Upper lobe of left lung (tissue), 6 donors: ENCODE measurements around the gene SIX4. TPM values are rescaled to one million over a fixed set of nuclear protein-coding genes. Genes with fewer than 3 reads are reported as not detected.

Experiments
- ATAC-seq, 2 donors: fragments of 200-7000 bp; cut with Tn5 transposase; one replicate each; pipeline ENCODE4 v1.9.1; 2022; ENCODE audit warnings: mild to moderate bottlenecking in 2 of 2, moderate library complexity in 2 of 2; ENCODE audit not compliant: low FRiP score in 2 of 2
- DNase-seq, 2 donors: peaks; one replicate each; pipeline ENCODE4 v3.0.0-alpha.2; 2019 to 2020
- H3K27ac ChIP-seq, 4 donors: fragments of 200-600 bp; sonication (generic); one replicate each; pipeline ENCODE4 v1.5.1; 2016 to 2019
- H3K27me3 ChIP-seq, 4 donors: fragments of 200-600 bp; sonication (generic); one replicate each; pipeline ENCODE4 v1.5.1; 2017 to 2019
- H3K36me3 ChIP-seq, 4 donors: fragments of 200-600 bp; sonication (generic); one replicate each; pipeline ENCODE4 v1.5.1; 2016 to 2019
- H3K4me1 ChIP-seq, 4 donors: fragments of 200-600 bp; sonication (generic); one replicate each; pipeline ENCODE4 v1.5.1; 2018 to 2019
- H3K4me3 ChIP-seq, 4 donors: fragments of 200-600 bp; sonication (generic); one replicate each; pipeline ENCODE4 v1.5.1; 2017 to 2019; ENCODE audit warnings: mild to moderate bottlenecking in 2 of 4, moderate library complexity in 1 of 4
- H3K9me3 ChIP-seq, 4 donors: fragments of 200-600 bp; sonication (generic); one replicate each; pipeline ENCODE4 v1.5.1; 2018 to 2019
- CTCF ChIP-seq, 6 experiments: fragments of 450-650 bp in 4 of 6; fragments of 200-600 bp in 2 of 6; sonication (generic) in 2 of 6; IDR thresholded peaks; one replicate each; pipeline ENCODE4 v1.5.1; 2016 to 2019; ENCODE audit warnings: antibody characterized with exemption in 6 of 6
- EP300 ChIP-seq, 4 donors: sonication (generic); formaldehyde crosslinking; IDR thresholded peaks; one replicate each; pipeline ENCODE4 v1.5.1; 2017; ENCODE audit warnings: antibody characterized with exemption in 4 of 4, control low read depth in 2 of 4
- POLR2A ChIP-seq, 4 donors: fragments of 450-650 bp; IDR thresholded peaks; one replicate each; pipeline ENCODE4 v1.5.1; 2016 to 2017; ENCODE audit warnings: antibody characterized with exemption in 4 of 4, mild to moderate bottlenecking in 2 of 4
- POLR2AphosphoS5 ChIP-seq, 2 donors: sonication (generic); formaldehyde crosslinking; IDR thresholded peaks; one replicate each; pipeline ENCODE4 v1.5.1; 2017; ENCODE audit warnings: antibody characterized with exemption in 2 of 2
- WGBS, 2 donors: methylation state at CpG; one replicate each; pipeline ENCODE4 v1.1.5; 2017 to 2018; 5-methylcytosine and 5-hydroxymethylcytosine counted together
- total RNA-seq, 6 donors: library from RNA; depleted of rRNA in 4 of 6; stranded (reverse); fragments of >200 nt in 4 of 6; gene quantifications; one replicate each; pipeline versions ENCODE4 v1.1.0 to v1.2.1, GENCODE V29; 2016 to 2021
- donor health status: DM: no; HTN: no; CAD: no; lungs with moderate emphysema.
- donor health status: DM: no; HTN: yes; CAD: no; lungs with severe emphysema.

SIX4 gene
- total RNA-seq, 6 donors from 2014 or later = 0.55 to 8.3 (median 1.8) TPM

- H3K27ac ChIP-seq = no peak overlapping the region
- no peak for TF ChIP-seq POLR2A (IDR thresholded peaks at IDR 0.05)
- TF ChIP-seq CTCF (IDR thresholded peaks at IDR 0.05) = no peak
- no peak for TF ChIP-seq EP300 (IDR thresholded peaks at IDR 0.05)
- ATAC-seq (no peak), DNase-seq (no peak)
- H3K27me3 ChIP-seq = no peaks in the 10 kb centered on the region
- H3K9me3 ChIP-seq = peaks cover 0 to 4% (median 2%) of the 10 kb centered on the region in 4 donors
- H3K4me3 ChIP-seq = no peak overlapping the region
- 78 to 82% methylated on average over 4 of the region's 4 CpGs for WGBS, 2 donors
- no peaks in the 10 kb centered on the region for H3K4me1 ChIP-seq
- no peaks in the 10 kb centered on the region for H3K36me3 ChIP-seq
Observed at GRCh38 chr14:60695327-60695726, 28.8 kb downstream of the SIX4 start.

- Histone ChIP-seq H3K27me3 (no peaks in the 10 kb centered on the region), H3K27ac (no peak overlapping the region), H3K4me1 (no peaks in the 10 kb centered on the region), H3K36me3 (no peaks in the 10 kb centered on the region), H3K4me3 (no peak overlapping the region), H3K9me3 (no peaks in the 10 kb centered on the region)
- 80 to 85% methylated on average over 3 of the region's 3 CpGs for WGBS, 2 donors
- ATAC-seq = no peak
- TF ChIP-seq CTCF (IDR thresholded peaks at IDR 0.05) (no peak), EP300 (IDR thresholded peaks at IDR 0.05) (no peak), POLR2AphosphoS5 (IDR thresholded peaks at IDR 0.05) (no peak), POLR2A (IDR thresholded peaks at IDR 0.05) (no peak)
- DNase-seq = no peak
Observed at GRCh38 chr14:60691383-60692113, 32.6 kb downstream of the SIX4 start.

- Histone ChIP-seq H3K27ac (no peak overlapping the region), H3K9me3 (no peaks in the 10 kb centered on the region), H3K4me1 (no peaks in the 10 kb centered on the region), H3K4me3 (no peak overlapping the region), H3K27me3 (no peaks in the 10 kb centered on the region), H3K36me3 (no peaks in the 10 kb centered on the region)
- ATAC-seq (no peak), DNase-seq (no peak)
- no peak for TF ChIP-seq POLR2A (IDR thresholded peaks at IDR 0.05)
- TF ChIP-seq CTCF (IDR thresholded peaks at IDR 0.05) = no peak
- no peak for TF ChIP-seq EP300 (IDR thresholded peaks at IDR 0.05)
- no peak for TF ChIP-seq POLR2AphosphoS5 (IDR thresholded peaks at IDR 0.05)
Observed at GRCh38 chr14:60686865-60687264, 37.3 kb downstream of the SIX4 start.

GRCh38 chr14:60684203-60684602 lies 39.9 kb downstream of the SIX4 start:
- Histone ChIP-seq H3K4me1 (no peaks in the 10 kb centered on the region), H3K27ac (no peak overlapping the region), H3K36me3 (no peaks in the 10 kb centered on the region), H3K9me3 (no peaks in the 10 kb centered on the region), H3K4me3 (no peak overlapping the region), H3K27me3 (no peaks in the 10 kb centered on the region)
- DNase-seq (no peak), ATAC-seq (no peak)
- no peak for TF ChIP-seq CTCF (IDR thresholded peaks at IDR 0.05)
- TF ChIP-seq EP300 (IDR thresholded peaks at IDR 0.05) = no peak
- TF ChIP-seq POLR2AphosphoS5 (IDR thresholded peaks at IDR 0.05) = no peak
- no peak for TF ChIP-seq POLR2A (IDR thresholded peaks at IDR 0.05)
- 77 to 80% methylated on average over 2 of the region's 2 CpGs for WGBS, 2 donors

- Histone ChIP-seq H3K36me3 (no peaks in the 10 kb centered on the region), H3K9me3 (no peaks in the 10 kb centered on the region), H3K4me1 (no peaks in the 10 kb centered on the region), H3K27me3 (no peaks in the 10 kb centered on the region), H3K27ac (no peak overlapping the region), H3K4me3 (no peak overlapping the region)
- TF ChIP-seq POLR2A (IDR thresholded peaks at IDR 0.05) = no peak
- TF ChIP-seq EP300 (IDR thresholded peaks at IDR 0.05) = no peak
- no peak for TF ChIP-seq CTCF (IDR thresholded peaks at IDR 0.05)
- TF ChIP-seq POLR2AphosphoS5 (IDR thresholded peaks at IDR 0.05) = no peak
- ATAC-seq (no peak), DNase-seq (no peak)
Observed at GRCh38 chr14:60681271-60681670, 42.9 kb downstream of the SIX4 start.
